ENCODE data around the gene AOPEP.

AOPEP gene

DNA sequence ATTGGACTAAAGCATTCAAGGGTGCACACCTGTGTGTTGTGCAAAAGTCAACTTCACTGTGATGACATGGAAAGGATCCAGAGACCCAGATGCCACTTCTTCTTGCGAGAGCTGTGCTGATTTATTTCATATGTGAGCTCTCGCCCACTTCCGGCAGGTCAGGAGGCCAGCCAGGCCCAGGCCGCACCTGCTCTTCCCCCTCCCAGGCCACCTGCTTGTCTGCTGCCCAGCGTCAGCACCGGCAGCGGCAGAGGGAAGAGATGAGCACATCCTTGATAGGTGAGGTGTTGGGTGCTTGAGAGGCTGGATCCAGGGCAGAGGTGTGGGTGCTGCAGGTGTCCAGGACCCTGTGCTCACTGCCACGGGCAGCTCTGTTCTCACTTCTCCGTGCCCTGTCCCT, 348.1 kb downstream of the AOPEP start:
- no peak for DNase-seq

DNA sequence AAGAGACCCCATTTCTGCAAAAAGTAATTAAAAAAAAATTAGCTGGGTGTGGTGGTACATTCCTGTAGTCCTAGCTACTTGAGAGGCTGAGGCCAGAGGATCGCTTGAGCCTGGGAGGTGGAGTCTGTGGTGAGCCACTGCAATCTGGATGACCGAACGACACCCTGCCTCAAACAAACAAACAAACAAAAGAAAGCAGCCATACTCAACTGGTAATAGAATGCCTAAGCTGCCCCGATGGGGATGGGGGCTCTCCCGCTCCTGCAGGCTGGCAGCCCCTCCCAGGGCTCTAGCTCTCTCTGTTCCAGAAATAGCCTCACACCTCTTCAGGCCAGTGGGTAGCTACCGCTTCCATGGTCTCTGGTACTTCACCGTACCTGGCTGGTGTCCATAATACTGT, 349.2 kb downstream of the AOPEP start:
- DNase-seq, result no peak

DNA sequence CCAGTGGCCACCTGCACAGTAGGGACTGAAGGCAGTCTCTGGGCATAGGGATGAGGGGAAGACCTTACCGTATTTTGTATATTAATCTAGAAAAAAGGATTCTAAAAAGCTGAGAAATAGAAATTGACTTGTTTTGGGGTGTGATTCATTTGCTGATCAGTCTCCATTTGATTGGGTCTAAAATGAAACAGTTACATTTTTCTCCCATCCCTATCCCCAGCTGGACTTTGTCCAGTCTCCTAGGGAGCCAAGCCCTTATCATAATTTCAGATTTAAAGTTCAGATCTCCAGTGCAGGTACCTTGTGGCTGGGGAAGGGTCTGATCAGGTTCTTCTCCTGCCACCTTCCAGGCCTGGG, 350.2 kb downstream of the AOPEP start:
- DNase-seq, result no peak

DNA sequence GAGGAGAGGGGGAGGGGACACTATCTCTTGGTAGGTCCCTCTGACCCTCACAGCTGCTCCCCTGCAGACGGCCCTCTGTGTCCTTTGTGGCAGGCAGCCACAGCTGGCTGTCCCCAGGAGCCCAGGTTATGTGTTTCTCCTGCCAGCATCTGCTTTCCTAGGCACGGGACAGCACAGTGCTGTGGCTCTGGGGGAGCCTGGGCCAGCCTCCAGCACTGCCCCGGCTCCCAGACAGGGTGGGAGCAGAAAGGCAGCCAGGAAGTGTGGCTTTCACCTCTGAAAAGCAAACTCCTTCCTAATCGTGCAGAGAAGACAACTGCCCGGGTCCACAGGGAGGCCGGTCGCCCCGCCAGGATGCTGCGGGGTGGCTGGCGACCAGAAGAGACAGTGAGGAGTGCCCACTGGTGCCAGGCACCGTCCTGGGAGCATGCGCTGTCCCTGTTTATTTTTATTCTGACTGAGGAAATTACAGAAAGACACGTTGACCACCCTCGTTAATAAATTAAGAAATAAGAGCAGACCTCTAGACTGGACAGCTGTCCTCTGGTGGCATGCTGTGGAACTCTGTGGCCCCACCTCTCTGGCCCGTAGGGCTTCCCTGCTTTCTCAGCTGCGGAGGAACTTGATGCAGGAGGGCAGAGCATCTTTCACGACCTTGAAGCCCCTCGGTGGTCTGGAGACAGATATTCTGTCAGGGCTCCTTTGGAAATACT, 350.7 kb downstream of the AOPEP start:
- DNase-seq, result no peak

DNA sequence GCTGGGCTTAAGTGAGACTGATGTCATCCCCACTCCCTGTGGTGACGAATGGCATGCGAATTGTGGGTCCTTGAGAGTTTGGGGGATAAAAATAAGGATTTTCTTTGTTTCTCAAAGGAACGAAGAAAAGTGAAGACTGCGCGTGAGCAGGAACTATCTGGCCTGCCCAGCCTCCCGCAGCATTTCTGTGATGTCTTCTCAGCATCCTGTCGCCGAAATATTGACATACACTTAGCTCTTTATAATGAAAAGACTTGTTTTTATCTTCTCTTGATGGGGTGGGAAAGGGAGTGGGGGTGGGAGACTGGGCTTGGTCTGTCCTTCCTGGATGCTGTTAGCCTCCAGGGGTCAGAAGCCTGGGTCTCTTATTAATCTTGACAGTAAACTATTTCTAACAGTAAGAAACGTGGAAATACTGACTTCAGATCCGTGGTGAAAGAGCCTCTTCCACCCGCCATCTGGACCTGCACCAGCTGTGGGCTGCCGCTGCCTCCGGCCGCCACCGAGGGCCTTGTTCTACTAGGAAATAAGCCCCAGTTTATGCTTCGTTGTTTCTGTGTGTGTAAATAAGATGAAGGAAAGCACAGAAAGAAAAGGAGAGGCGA, 351.4 kb downstream of the AOPEP start:
- no peak for DNase-seq

DNA sequence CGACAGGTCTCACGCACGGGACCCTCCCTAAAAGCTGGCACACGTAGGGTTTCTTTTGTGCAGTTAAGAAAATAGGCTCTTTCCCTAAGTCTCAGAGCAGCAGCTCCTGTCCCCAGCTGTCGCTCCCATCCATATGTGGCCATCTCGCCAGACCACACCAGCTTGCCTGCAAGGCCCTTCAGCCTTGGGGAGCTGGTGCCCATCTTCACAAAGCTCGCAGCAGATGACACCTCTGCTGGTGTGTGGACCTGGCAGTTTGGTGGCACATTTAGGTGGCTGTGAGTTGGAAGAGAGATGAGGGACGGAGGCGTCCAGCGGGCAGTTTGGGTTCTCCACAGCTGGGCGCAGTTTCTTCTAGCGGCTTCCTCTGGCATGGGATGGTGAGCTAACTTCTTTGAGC, 352.0 kb downstream of the AOPEP start:
- DNase-seq, result no peak

DNA sequence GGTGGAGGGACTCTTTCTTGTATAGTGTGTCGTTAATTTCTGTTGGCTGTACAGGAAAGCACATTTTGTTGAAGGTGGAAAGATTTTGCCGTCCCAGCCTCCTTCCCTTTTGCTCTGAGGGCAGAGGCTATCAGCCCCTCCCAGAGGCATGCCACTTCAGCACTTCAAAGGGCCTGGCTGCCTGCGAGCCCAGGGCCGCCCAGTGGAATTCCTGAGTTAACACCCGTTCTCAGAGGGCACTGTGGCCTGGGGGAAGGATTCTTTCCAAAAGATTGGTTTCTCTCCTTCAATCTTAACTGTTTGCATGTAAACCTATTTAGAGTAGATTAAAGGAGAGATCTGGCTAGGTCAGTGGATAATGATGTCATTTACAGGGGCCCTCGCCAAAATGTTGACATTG, 352.4 kb downstream of the AOPEP start:
- no peak for DNase-seq

DNA sequence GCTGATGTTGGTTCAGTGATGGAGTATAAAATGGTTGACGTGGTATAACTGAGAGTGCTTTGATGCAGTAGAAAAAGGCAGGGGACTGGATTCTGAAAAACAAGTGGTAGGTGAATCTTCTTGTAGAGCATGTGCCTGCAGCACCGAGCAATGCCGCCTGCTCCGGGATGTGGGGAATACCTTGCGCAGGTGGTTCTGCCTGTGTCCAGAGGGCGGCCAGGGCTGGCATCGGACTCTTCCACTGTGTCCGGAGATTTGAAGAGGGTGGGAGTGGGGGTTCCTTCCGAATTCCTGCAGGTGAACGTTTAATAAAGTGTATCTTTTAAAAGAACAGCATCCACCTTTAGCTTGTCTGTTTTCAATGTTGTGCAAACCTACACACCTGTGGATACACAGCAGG, 353.0 kb downstream of the AOPEP start:
- DNase-seq, result no peak

DNA sequence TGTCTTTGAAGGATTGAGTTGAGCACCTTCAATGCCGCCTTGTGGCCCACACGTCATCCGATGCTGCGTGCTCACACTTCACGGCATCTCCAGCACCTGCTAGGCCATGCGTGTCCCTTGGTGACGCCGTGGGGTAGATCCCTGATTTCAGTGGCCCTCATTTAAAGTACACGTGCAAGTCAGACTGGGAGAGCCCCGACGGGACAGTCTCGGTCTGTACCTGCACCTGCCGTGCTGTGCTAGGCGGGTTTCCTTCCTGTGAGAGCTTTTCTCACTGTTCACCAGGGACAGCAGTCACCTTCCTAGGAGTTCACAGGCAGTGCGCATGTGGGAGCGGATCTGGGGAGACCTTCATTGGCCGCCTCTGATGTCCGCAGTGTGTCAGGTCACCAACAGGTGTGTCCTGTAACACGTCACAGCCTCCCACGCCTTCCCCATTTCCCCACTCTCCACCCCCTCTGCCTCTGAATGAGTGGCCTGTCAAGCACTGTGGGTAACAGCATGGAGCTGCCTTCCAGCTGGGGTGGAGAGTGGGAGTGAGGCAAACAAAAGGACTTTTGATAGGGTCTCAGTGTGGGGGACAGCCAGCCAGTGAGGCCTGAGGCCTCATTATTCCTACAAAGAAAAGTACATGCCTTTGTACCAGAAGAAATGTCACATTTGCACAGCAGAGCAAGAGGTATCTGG, 354.6 kb downstream of the AOPEP start:
- DNase-seq, result no peak

DNA sequence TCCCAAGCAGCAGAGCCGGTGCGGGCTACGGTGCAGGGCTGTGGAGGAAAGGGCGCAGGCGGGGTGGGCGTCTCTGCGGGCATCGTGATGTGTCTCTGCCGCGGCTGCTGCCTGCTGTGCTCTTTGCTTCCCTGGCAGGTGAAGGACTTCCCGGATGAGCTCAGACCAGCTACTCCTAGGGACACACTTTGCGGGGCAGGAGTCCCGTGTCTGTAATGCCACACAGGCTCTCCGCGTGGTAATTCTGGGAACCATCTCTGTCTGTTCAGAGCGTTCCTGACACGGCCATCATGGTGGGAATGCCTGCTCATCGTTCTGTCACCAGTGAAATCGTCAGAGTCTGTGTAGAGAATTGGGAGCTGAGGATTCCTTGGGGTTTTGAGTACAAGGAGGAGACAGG, 355.5 kb downstream of the AOPEP start:
- DNase-seq, result no peak

DNA sequence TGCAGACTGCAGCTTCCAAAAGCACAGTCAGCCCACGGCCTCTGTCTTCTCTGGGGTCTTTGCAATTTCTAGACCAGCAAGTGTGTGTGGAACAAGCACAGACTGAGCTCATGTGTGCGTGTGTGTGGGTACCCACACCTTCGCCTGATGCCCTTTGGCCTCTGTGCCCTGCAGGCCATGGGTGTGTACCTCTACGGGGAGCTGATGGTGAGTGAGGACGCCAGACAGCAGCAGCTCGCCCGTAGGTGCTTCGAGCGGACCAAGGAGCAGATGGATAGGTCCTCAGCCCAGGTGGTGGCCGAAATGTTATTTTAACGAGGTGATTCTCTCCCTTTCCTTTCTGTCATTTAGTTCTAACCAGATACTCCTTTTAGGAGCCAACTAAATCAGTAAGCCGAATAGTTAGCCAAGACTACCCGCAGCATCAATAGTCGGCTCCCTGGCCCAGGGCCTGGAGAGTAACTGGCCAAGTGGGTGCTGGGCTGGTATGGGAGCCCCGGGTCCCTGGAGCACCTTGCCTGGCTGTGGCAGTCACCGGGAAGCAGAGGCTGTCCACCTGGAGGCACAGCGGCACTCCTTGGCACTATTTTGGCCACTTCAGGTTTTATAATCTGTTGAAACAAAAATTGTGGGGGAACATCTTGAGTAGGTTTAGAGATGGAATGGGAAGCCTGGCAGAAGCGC, 356.0 kb downstream of the AOPEP start:
- no peak for DNase-seq

DNA sequence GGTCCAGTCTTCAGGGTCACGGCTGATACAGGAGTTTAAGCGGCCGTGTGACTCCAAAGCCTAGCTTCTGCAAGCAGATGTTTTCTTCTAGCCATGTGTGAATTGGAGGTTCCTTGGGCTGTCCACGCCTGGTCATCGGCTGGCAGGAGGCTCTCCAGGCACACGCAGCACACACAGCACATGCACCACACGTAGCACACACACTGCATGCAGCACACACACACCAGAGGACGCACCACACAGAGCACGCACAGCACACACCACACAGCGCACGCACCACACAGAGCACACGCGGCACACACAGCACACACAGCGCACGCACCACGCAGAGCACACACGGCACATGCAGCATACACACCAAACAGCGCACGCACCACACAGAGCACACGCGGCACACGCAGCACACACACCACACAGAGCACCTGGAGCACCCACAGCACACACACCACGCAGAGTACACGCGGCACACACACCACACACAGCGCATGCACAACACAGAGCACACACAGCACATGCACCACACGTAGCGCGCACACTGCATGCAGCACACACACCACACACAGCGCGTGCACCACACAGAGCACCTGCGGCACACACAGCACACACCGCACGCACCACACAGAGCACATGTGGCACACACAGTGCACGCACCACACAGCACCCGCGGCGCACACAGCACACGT, 356.7 kb downstream of the AOPEP start:
- DNase-seq, result no peak

DNA sequence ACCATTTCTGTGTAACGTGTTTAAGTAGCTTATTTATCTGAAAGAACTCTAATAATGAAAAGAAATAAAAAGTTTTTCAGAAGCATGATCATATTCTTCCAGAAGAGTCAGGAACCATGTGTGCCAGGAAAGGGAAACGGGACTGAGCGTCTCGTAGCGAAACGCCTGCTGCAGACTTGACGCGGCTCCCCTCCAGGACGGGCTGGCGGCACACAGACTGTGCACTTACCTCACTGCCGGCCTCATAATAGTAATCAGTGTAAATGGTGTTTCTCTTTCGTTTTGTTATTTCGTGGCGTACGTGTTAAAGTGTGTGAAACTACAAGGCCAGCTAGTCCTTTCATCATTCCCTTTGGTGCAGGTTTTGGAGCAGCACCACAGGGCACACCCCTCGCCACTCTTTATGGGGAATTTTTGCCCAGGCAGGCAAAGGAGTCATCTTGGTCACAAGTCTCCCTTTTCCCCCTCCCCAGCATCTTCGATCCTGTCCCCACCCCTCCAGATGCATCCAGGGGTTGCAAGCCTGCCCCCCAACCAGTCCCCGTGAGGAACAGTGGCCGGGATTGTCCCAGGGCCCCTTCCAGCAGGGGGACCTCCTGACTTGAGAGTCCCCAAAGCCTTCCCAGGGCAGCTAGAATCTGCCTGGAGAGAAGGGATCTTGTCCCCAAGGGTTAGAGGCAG, 357.9 kb downstream of the AOPEP start:
- no peak for DNase-seq

DNA sequence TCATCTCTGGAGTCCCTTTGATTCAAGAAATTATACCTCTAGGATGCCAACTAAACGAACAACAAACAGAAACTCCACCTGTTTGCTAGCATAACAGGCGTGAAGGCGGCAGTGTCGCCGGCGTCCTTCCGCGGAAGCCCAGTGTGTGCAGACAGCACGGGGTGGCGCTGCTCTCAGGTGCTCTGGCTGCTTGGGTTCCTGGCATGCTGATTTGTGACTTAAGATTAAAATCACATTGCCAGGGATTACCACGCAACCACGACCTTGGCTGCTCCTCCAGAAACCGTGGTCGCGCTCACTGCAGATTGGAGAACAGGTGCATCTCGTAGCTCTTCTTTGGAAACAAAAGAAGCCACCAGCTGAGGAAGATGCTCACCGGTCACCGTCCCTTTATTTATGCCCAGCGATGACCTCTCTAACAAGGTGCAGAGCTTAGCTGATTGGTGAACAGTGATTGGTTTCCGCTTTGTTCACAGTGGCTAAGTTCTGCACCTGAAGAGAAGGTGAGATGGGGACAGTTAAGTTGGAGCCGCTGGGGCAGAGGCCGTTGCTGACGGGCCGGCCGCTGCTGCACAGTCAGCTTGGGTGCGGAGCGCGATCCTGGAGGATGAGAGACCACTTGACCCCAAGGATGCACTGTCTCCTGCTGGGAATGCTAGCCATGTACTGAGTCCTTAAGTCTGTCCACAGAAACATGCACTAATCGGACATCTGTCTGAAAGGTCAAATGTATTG, 358.7 kb downstream of the AOPEP start:
- no peak for DNase-seq

DNA sequence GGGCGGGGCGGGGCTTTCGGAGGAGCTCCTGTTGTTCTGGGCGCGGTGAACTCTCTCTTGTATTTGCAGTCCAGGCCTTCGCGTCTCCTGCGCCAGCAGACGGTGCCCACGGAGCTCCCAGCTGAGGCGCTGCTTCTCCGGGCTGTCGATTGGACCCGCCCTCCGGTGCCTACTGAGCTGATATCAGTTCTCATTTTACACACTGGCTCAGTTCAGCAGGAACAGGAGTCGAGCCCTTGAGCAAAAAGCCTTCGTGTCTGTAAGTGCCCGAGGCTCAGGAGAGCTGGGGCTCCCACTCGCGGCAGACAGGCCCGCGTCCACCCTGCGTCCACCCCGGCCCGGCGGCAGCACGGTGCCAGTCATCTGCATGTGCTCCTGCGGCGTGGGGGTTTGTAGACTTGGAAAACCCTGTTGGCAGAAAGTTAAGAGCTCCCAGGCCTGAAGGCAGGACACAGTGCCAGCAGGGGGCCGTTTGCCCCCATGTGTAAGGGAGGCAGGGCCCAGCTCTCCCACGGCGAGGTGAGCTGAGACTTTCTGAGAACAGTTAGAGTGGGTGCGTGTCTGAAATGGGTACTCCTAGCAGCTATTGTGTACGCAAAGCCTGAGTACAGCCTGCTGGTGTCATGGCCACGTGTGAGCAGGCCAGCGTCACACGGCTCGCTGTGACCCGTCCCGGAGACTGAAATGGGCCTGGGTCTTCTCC, 359.5 kb downstream of the AOPEP start:
- DNase-seq, result no peak

DNA sequence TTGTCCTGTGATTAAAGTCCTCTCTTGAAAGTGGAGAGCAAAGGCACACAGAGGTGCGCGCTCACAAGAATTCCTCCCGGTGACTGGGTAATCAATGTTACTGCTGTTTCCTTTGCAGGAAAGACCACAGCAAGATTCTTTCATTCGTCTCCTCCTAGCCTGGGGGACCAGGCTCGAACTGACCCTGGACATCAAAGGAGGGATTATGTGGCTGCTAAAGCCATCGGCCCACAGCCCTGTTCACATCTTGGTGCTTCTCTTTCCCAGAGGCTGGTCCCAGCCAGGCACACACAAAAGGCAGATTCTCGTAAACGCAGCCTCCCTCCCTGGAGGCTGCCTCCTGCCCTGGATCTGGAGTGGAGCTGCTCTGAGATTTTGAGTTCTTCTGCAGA, 360.1 kb downstream of the AOPEP start:
- DNase-seq, result no peak

DNA sequence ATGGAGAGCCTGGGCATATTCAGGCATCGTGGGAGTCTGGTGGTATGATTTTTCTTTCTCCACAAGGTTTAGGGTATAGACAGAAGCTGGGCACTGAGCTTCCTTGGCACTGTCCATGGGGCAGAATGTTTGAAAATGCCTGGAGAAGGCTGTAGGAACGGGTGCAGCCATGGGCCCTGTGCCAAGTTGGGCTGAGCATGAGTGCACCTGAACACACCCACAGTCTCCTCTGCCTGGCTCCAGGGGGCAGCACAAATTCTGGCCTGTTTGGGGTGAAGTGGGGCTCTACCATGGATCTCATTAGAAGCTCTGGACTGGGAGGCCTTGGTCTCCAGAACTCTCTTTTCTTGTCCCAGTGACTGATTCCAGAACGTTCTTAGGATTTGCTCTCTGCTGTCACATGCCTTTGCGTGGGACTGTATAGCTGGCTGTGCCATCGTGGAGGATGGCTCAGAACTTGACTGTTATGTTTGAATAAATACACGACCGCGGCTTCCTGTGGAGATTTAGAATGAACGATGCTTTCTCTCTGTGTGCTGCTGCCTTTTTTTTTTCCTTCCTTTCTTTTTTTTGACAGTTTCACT, 361.3 kb downstream of the AOPEP start:
- DNase-seq, result no peak

DNA sequence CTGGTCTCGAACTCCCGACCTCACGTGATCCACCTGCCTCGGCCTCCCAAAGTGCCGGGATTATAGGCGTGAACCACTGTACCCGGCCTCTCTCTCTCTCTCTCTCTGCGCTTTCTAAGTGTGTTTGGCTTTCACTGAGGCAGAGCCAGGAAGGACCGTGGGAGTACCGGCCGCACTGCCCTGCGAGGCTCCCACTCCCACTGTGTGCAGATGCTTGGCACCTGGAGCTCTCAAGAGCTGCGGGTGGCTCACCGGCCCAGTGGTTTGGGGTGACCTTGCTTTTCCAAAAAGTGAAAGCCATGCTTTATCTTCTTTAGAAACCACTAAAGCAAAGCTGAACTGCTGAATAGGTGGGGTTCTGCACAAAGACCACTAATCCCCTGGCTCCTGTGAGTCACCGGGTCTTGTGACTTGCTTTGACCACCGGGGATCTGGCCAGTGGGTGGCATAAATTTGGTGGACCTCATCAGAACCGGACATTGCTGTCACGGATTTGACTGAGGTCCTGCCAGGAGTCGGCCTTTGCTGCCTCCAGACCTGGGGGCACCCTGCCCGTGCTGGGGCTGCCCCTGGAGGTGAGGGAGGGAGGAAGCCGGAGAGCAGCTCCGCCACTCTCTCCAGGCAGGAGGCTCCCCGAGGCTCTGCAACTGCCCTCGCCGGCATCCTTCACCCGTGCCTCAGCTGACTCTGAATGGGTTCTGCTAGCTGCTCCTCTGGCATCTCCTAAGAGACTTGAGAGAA, 362.1 kb downstream of the AOPEP start:
- no peak for DNase-seq

DNA sequence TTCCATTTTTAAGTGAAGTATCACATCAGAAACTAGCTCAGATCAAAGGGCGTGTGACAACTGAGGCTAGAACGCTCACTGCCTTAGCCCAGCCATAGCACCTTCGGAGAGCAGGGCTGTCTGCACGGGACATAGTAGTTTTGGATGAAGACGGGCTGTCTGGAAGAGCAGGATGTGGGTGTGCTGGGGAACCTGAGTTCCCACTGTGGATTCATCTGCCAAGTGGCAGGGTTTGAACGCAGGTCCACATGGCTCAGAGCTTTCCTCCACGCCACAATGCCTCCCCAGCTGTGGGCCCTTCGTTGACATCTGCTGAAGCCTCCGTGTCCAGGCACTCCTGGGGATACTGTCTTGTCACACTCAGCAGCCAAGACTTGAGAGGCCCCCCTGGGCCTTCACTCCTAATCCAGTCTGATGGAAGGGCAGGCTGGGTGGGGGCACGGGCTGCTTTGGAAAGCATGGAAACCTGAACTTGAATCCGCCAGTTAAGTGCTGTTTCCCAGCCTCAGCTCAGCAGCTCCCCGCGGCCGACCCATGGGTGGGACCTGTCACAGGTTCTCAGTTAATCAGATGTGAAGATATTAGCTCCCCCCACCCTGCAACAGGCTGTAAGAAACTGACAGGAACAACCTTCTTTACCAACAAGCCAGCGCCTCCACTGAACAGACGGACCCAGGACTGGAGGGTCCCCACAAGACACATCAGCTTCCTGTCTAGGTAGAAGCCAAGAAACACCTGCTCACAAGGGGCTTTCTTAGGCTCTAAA, 362.9 kb downstream of the AOPEP start:
- no peak for DNase-seq
